HepG2 (cell line): ENCODE data around the gene P4HB. TPM values are rescaled to one million over a fixed set of nuclear protein-coding genes. Genes with fewer than 3 reads are reported as not detected.

Source experiments
- AHDC1 ChIP-seq: sonication (generic); formaldehyde crosslinking; IDR thresholded peaks from 2 replicates; pipeline ENCODE4 v1.5.1; 2020; ENCODE audit warnings: mild to moderate bottlenecking, missing genetic modification reagents, borderline replicate concordance
- DR1 ChIP-seq: sonication (generic); formaldehyde crosslinking; IDR thresholded peaks from 2 replicates; pipeline ENCODE4 v1.8.0; 2021; ENCODE audit warnings: mild to moderate bottlenecking, missing genetic modification reagents, inconsistent platforms
- HIC2 ChIP-seq: sonication (generic); formaldehyde crosslinking; IDR thresholded peaks from 2 replicates; pipeline ENCODE4 v1.9.0; 2022; ENCODE audit warnings: low read depth, missing genetic modification reagents
- HNF1A ChIP-seq, 2 experiments: sonication (generic) in 1 of 2; formaldehyde crosslinking in 1 of 2; IDR thresholded peaks; 2 replicates each; pipeline versions ENCODE4 v1.4.0 to v1.6.1; 2016 to 2020; ENCODE audit warnings: borderline replicate concordance in 1 of 2, low read depth in 1 of 2, mild to moderate bottlenecking in 1 of 2, missing genetic modification reagents in 1 of 2
- KLF9 ChIP-seq: IDR thresholded peaks from 2 replicates; pipeline ENCODE4 v1.6.1; 2016; ENCODE audit warnings: low read depth
- MAFK ChIP-seq, 2 experiments: IDR thresholded peaks in 1 of 2; conservative IDR thresholded peaks in 1 of 2; 2 replicates each; pipeline ENCODE4 v1.6.1; 2011; ENCODE audit warnings: improper control_type of control experiment in 2 of 2, low read length in 2 of 2
- MTA3 ChIP-seq: sonication (generic); formaldehyde crosslinking; IDR thresholded peaks from 2 replicates; pipeline ENCODE4 v1.4.0; 2020; ENCODE audit warnings: missing genetic modification reagents
- NR0B2 ChIP-seq: sonication (generic); formaldehyde crosslinking; IDR thresholded peaks from 2 replicates; pipeline ENCODE4 v1.4.0; 2020; ENCODE audit warnings: mild to moderate bottlenecking, missing genetic modification reagents
- SMAD3 ChIP-seq: sonication (generic); formaldehyde crosslinking; IDR thresholded peaks from 2 replicates; pipeline ENCODE4 v1.4.0; 2020; ENCODE audit warnings: missing genetic modification reagents
- TEAD3 ChIP-seq: optimal IDR thresholded peaks from 2 replicates; pipeline ENCODE3; 2016; ENCODE audit warnings: borderline replicate concordance
- ZBTB1 ChIP-seq: sonication (generic); formaldehyde crosslinking; IDR thresholded peaks from 2 replicates; pipeline ENCODE4 v1.4.0; 2020; ENCODE audit warnings: missing genetic modification reagents, borderline replicate concordance
- ZBTB7A ChIP-seq: sonication (generic); formaldehyde crosslinking; IDR thresholded peaks from 2 replicates; pipeline ENCODE4 v1.8.0; 2022; ENCODE audit warnings: mild to moderate bottlenecking, missing genetic modification reagents
- ZKSCAN1 ChIP-seq: fragments of 150-350 bp; IDR thresholded peaks from 2 replicates; pipeline ENCODE4 v1.6.1; 2014; ENCODE audit warnings: low read length
- ZNF547 ChIP-seq: sonication (generic); formaldehyde crosslinking; IDR thresholded peaks from 2 replicates; pipeline ENCODE4 v1.5.1; 2020; ENCODE audit warnings: mild to moderate bottlenecking, missing genetic modification reagents
- ZNF747 ChIP-seq: sonication (generic); formaldehyde crosslinking; IDR thresholded peaks from 2 replicates; pipeline ENCODE4 v1.8.1; 2023; ENCODE audit warnings: missing genetic modification reagents, mild to moderate bottlenecking, borderline replicate concordance
- ZNF790 ChIP-seq: sonication (generic); formaldehyde crosslinking; IDR thresholded peaks from 2 replicates; pipeline ENCODE4 v1.8.0; 2022; ENCODE audit warnings: missing genetic modification reagents, mild to moderate bottlenecking, borderline replicate concordance
- polyA plus RNA-seq, 8 experiments: library from polyadenylated mRNA; depleted of rRNA in 3 of 8; stranded (reverse) in 7 of 8; unstranded in 1 of 8; fragments of >200 nt; fragmentation: Illumina TruSeq in 4 of 8; extraction: Trizol in 4 of 8; gene quantifications; 2 replicates each; pipeline versions ENCODE4 v1.2.1 to v1.2.3, GENCODE V29; 2011 to 2016; ENCODE audit warnings: low read depth in 4 of 8, missing spikeins in 1 of 8, mixed read lengths in 1 of 8; ENCODE audit not compliant: insufficient read depth in 1 of 8
- total RNA-seq, 5 experiments: library from RNA; depleted of rRNA; stranded (reverse); fragments of >200 nt; fragmentation: Illumina TruSeq; extraction: Trizol; gene quantifications; 2 replicates each; pipeline ENCODE4 v1.2.3, GENCODE V29; 2016; ENCODE audit warnings: low read depth in 1 of 5

Gene P4HB
- total and polyA plus RNA-seq, 2 of the 13 experiments (the other 11 are each of a cell fraction or from before 2014, with no cell fraction given), result 185 to 782 TPM

- no peak; the same call in 1 of the 2 replicates for TF ChIP-seq AHDC1
- TF ChIP-seq ZNF747 (CRISPR knock-in tag), result no peak
- TF ChIP-seq HNF1A (IDR thresholded peaks at IDR 0.05; ENCODE audit: low read depth), result no peak
- TF ChIP-seq HNF1A (CRISPR knock-in tag; IDR thresholded peaks at IDR 0.05; ENCODE audit: borderline replicate concordance), result no peak
- TF ChIP-seq MAFK (conservative IDR thresholded peaks at IDR 0.05 in 1 of 2, IDR thresholded peaks at IDR 0.05 in 1 of 2; ENCODE audit: low read length in 2 of 2), result no peak
- peak; percentile 31; the same call in 1 of the 2 replicates for TF ChIP-seq SMAD3 (CRISPR knock-in tag)
- no peak for TF ChIP-seq TEAD3 (CRISPR knock-in tag)
- TF ChIP-seq ZNF790, result no peak
- TF ChIP-seq KLF9, result no peak
- no peak for TF ChIP-seq MTA3 (CRISPR knock-in tag)
- peak; percentile 81 for TF ChIP-seq ZNF547 (CRISPR knock-in tag)
- TF ChIP-seq ZBTB7A (CRISPR knock-in tag), result peak; percentile 22; the same call in 1 of the 2 replicates
- TF ChIP-seq ZBTB1 (CRISPR knock-in tag), result no peak
- TF ChIP-seq ZKSCAN1, result no peak
- TF ChIP-seq NR0B2, result 0 out of 2 replicates have a peak, but pooled peaks have one; percentile 56
- no peak; the same call in 1 of the 2 replicates for TF ChIP-seq DR1 (CRISPR knock-in tag)
- no peak; the same call in 1 of the 2 replicates for TF ChIP-seq HIC2
Observed at GRCh38 chr17:81859906-81860755, at the start of gene P4HB (continued).
